GM19438 (cell line): Measurements from ENCODE around the gene EYS.
"Not testable (repeated sequence)": the region's sequence is repeated elsewhere in the genome, so short reads cannot be mapped to it uniquely, and the experiment has no call there.

Experiments
- ATAC-seq: cut with Tn5 transposase; IDR thresholded peaks from one replicate; pipeline ENCODE4 v1.9.1; 2021; ENCODE audit warnings: low read depth; ENCODE audit not compliant: unreplicated experiment

EYS gene

DNA sequence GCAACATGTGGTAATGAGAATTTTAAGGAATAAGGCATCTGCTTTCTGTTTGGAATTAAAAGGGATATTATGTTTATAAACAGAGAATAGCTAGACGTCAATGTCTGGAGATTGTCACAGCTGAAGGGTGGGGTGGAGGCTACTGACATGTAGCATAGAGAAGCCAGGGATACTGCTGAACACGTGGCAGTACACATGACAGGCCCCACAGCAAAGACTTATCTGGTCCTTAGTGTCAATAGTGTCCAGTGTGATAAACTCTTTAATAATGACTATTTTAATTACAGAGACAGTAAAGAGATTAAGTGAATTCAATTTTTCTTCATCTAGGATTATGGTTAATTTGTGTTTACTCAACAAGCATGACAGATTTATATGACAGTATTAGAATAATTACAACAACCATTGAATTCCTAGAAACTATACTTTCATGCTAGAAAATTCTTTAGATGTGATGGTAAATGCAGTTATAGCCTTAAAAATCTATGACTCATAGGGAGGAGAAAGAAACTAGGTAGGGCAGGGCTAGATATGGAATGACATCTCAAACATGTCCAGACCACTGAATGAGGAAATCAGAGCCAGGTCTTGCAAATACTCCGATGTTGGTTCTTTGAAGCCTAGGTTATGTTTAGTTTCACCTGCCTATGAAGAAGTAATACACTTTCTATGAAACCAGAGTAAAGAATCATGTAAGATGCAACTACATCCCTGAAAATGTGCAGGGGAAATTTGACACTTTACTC lies 1671.9 kb downstream of the EYS start:
- ATAC-seq, result no peak

DNA sequence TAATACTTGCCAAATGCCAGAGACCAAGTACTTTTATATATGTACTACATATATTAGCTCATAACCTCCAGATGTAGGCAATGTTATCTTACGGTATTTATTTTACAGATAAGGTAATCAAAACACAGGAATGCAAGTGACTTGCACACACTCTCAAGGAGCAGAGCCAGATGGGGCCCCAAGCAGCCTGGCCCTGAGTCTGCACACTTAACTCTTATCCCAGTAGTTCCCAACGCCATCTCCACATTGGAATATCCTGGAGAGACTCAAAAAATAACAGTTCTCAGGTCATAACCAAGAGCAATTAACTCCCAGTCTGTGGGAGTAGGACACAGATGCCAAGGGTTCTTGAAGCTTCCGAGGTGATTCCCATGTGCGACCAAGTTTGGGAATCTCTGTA lies 1672.7 kb downstream of the EYS start:
- no peak for ATAC-seq

DNA sequence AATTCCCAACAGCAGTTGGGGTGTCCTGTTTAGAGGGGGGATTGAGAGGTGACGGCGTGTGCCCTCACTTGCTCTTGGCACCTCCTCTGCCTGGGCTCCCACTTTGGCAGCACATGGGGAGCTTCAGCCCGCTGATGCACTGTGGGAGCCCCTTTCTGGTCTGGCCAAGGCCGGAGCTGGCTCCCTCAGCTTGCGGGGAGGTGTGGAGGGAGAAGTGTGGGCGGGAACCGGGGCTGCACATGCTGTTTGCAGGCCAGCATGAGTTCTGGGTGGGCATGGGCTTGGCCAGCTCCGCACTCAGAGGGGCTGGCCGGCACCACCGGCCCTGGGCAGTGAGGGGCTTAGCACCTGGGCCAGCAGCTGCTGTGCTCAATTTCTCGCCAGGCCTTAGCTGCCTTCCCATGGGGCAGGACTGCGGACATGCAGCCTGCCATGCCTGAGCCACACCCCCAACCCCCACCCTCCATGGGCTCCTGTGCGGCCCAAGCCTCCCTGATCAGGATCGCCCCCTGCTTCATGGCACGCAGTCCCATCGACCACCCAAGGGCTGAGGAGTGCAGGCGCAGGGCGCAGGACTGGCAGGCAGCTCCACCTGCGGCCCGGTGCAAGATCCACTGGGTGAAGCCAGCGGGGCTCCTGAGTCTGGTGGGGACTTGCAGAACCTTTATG lies 1675.9 kb downstream of the EYS start:
- ATAC-seq, result not testable (repeated sequence)

DNA sequence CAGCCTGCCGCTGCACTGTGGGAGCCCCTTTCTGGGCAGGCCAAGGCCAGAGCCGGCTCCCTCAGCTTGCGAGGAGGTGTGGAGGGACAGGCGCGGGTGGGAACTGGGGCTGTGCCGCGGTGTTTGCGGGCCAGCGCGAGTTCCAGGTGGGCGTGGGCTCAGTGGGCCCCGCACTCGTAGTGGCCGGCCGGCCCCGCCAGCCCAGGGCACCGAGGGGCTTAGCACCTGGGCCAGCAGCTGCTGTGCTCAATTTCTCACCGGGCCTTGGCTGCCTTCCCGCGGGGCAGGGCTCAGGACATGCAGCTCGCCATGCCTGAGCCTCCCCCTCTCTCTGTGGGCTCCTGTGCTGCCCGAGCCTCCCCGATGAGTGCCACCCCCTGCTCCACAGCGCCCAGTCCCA lies 1683.3 kb downstream of the EYS start:
- no peak for ATAC-seq

DNA sequence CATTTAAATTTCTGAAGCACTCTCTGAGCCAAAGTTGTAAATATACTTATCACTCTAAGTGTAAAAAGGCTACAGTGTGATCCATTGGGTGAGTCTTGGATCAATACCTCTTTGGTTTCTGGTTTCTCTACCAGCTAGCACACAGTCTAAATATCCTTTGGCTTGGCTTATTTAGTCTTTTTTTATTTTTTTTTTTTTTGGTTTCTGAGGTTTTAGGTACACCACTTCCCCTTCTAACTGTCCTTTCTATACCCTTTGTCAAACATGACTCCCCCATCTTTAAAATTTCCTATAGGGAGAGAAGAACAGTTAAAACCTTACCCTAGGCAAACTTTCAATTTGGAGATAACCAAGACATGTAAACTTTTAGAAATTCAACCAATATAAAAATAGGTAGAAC lies 1692.4 kb downstream of the EYS start:
- ATAC-seq, result no peak

DNA sequence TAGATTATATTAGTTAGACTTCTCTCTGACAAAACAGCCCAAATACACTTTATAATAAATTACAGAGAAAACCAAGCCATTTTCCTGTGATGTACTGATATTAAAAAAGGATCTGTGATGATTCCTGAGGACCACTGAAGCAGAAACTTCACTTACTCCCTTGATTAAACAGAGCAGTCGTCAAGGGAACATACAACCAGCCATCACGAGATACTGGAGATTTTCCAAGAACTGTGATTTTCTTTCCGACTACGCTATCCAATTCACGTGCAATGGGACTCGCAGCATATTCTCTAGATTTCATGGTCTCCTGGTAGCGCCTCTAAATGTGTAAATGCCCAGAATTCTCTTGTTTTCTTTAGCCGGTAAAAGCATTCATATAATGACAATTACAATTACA lies 1694.0 kb downstream of the EYS start:
- no peak for ATAC-seq

DNA sequence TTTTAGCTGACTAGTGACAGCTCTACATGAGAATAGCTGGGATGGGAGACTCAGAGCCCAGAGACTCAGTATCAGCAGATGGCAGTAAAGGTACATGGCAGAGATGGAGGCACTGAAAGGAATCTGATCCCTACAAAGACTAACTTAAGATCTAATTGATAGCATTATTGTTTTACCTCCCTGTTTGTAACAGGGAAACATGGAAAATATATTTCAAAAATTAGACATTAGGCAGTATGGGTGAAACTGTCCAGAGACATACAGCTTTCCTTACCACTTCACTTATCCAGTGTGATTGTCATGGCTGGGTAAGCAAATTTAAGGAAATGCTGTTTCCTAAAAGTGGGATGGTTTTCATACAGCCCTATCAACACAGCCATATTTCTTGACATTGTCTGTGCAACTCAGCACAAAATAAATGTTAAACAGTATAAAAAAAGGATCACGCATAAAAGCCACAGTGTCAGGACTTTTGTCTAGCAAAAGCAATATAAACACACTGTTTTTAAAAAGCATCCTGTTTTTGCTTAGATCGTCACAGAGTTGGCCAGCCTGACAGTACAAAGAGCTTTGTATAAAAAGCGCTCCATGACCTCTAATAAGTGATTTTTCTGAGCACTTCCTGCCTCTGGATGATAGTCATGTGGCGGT lies 1694.5 kb downstream of the EYS start:
- no peak for ATAC-seq

DNA sequence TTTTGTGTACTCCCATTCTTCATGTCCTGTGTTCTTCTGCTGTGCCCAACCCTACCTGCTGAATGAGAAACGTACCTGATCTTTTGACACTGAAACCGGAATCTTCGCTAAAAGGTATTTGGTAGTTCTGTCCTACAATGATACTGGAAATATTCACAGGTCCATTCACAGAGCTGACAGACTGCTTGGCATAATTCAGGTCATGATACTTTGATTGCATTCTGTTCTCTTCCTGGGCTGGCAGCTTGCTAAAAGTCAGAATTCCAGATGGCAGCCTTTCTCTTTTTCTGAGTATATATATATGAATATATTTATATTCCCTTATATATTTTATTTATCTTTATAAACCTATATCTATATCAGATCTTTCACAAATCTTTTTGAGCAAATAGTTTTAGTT lies 1696.4 kb downstream of the EYS start:
- no peak for ATAC-seq

DNA sequence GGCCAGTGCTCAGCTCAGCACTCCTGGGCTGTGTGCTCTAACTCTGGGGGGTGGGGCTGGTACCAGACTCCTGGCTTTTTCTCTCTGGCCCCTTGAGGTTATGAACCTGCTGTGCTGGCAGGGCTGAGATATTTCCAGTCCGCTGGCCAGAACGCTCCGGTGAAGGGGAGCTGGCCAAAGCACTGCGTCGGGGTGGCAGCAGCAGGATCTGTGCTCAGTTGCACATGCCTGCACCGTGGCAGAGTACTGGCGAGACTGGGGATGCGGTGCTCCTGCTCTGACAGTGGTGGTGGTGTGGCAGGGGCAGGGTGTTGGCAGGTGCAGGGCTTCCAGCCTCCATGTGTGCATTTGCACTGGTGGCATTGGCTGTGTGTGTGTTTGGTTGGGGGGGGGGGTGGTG lies 1697.0 kb downstream of the EYS start:
- no peak for ATAC-seq

DNA sequence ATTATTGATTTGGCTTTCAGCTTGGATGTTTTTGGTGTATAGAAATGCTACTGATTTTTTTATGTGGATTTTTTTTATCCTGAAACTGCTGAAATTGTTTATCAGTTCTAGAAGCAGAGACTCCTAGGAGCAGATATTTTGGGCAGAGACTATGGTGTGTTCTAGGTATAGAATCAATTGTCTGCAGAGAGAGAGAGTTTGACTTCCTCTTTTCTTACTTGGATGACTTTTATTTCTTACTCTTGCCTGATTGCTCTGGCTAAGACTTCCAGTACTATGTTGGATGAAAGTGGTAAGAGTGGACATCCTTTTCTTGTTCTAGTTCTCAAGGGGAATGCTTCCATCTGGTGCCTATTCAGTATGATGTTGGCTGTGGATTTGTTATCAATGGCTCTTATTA lies 1700.8 kb downstream of the EYS start:
- ATAC-seq, result no peak

DNA sequence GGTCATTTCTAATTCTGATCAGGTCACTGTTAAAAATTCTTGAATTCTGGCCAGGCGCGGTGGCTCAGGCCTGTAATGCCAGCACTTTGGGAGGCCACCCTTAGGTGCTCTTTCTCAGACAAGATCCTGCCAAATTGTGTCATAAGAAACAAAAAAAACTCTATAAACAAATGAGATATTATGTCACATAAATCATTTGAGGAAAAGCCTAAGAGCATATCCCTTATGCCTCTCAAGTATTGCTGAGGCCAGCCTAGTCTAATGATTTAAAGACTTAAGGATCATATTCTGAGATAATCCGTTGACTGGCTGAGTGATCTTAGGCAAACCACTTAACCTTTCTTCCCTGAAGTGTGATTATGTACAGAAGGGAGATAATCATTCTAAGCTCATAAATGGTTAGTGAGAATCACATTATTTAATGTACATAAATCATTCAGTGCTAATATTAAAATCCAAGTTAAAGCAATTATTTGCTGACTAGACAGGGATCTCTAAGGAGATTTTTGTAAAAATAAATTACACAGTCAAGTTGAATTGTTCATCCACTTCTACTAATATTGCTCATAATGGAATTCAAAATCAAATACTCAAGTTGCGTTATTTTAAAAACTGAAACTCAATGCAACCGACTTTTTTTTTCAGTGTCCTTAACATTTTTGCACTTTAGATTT lies 1706.1 kb downstream of the EYS start:
- ATAC-seq, result no peak

DNA sequence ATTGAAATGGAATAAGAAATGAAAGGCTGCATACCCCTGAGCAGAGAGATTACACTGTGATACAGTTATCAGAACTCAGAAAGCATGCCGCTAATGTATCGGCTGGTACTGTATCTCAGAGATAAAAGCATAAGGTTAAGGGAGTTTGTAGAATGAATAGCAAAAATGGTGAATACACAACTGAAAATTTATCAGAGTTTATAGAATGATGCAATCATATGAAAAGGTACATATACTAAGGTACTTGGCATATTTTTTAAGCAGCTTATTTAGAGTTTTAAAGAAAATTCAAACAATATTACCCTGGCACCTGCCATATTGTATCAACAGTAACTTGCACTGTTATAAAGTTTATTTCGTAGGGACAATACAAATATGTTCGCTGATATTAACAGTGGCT lies 1707.4 kb downstream of the EYS start:
- ATAC-seq, result no peak

DNA sequence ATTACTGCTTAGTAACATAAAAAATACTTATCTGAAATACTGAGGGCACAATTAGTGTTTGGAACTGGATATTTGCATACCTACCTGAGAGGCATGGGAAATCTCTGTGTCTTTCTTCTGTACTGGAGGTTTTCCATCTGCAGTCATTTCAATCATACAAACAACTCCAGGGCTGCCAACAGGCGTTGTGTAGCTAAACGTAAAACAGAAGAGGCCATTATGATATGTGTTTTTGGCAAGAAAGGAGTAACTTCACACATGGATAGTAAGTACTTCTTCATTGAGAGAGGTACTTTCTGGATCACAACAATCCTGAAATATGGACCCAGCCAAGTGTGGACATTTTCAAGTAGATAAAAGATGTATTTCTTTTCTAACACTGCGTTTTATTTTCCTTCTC lies 1708.0 kb downstream of the EYS start:
- no peak for ATAC-seq

DNA sequence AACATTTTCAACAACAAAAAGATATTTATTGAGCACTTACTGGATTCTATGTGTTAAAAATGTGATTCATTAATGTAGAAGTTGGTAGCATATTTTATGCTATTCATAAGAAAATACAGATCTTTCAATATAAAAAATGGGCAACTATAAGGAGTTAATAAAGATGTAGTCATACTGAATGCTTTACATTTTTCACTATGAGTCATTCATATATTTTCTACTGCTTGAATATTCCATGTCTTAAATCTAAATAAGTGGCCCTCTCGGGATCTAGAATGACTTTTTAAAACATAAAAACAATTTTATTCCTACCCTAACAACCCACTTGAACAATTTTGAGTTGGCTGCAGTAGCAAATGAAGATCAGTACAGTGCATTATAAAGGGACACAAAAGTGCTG lies 1709.3 kb downstream of the EYS start:
- no peak for ATAC-seq

DNA sequence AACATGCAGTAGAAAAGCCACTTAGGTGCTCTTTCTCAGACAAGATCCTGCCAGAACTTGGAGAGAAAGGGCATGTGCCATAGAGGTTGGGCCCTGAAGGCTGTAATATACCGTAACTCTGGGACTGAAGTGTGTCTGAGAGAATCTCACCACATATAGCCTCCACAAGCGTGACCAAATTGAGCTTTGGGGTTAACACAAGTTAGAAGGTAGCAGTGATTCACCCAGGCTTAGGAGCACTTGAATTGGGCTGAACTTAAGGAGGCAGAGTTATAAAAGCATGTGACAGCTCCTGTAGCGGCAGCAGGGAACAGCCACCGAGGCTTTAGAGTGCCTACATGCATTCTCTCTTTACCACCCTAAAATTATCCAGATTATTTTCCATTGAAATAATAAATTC lies 1709.8 kb downstream of the EYS start:
- ATAC-seq, result no peak

DNA sequence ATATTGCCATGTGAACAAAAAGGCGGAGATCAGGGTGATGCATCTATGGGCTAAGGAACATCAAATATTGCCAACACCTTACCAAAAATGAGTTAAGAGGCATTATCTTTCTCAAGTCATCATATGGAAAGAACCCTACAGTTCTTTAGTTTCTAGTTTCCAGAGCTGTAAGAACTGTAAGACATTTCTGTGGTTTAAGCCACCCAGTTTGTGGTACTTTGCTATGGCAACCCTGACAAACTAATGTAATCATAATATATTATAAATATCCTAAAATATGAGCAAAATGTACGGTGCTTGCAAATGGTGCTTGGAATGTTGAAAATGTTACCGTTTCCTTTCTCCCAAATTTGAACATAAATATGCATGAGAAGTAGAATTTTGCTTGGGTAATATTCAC lies 1721.8 kb downstream of the EYS start:
- ATAC-seq, result no peak

DNA sequence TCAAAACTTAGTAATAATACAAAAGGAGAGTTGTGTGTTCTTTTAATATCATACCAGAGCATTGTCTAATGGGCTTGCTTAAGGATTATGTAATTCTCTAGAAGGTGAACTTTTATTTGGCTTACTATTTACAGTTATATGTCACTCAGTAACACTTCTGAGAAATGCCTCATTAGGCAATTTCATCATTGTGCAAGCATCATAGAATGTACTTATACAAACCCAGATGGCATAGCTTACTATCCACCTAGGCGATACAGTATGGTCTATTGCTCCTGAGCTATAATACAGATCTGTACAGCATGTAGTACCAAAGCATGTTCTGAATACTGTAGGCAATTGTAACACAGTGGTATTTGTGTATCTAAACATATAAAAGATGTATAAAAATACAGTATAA lies 1731.3 kb downstream of the EYS start:
- no peak for ATAC-seq

DNA sequence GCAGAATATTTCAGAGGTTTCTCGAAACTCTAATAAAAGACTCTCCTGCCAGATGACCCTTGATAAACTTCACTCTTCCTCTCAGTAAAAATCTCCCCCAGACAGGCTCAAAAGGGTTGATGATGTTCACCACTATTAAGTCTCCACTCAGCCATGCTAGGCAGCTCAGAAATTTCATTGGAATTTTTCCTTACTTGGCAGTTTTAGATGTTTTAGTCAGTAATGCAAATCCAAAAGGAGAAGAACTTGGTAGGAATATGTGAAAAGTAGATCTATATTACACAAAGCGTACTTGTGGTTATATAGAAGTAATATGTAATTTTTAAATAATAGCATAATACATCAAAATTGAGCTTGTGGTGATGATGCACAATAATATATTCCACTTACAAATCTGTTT lies 1738.4 kb downstream of the EYS start:
- ATAC-seq, result no peak

DNA sequence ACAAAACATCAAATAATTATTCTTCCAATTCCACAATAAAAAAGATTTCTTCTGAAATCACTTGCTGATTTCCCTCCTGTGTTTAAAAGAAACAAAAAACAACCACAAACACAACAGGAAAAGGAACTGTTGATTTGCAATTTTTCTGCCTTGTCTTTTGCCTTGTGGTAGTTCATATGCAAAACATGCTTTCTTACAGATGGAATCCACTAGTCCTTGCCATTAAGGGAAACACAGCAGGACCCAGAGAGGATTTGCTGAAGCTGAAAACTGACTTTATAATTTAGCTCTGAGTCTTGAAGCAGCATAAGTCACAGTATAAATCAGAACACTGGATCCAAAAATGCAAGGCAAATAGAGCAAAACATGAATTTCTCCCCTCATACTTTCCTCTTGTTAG lies 1742.7 kb downstream of the EYS start:
- ATAC-seq, result no peak

DNA sequence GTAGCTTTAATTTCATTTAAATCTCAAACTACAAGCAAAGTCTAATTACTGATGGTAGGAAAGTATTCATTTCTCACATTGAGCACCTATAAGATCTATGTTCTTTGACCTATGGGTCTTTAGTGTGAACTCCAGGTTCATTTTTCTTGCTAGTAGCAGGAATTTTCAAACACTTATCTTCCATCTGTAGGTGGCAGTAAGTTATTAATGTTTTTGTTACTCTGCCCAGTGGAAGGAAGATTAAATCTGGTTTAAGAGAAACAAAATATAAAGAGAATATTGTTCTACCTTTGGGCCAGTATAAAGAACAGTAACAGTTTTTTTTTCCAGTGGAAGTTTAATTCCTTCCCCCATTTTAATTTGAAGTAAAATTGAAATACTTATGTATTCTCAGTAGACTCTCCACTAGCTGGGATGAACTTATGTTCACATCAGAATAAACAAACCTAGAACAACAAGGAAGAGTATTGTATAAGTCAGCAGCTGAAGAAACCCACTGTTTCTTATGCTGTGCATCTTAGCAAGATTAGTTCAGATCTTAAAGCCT lies 1743.2 kb downstream of the EYS start:
- no peak for ATAC-seq

DNA sequence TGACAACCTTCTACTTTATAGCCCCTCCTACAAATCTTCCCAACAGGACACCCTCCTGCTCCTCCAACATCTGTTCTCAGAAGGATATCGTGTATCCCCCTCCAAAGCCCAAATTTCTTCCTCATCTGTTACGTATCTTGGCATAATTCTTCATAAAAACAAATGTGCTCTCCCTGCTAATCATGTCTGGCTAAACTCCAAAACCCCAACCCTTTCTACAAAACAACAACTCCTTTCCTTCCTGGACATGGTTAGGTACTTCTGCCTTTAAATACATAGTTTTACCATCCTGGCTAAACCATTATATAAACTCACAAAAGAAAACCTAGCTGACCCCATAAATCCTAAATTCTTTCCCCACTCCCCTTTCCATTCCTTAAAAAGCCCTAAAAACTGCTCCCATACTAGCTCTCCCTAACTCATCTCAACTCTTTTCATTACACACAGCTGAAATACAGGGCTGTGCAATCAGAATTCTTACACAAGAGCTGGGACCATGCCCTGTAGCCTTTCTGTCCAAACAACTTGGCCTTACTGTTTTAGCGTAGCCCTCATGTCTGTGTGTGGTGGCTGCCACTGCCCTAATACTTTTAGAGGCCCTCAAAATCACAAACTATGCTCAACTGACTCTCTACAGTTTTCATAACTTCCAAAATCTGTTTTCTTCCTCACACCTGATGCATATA lies 1753.5 kb downstream of the EYS start:
- ATAC-seq, result not testable (repeated sequence)
